PFSK-1 (cell line): Measurements from ENCODE around the gene LITAF.

Source experiments
- FOXP2 ChIP-seq: optimal IDR thresholded peaks from 2 replicates; pipeline ENCODE3; 2011; ENCODE audit warnings: borderline replicate concordance, control low read depth, inconsistent platforms; ENCODE audit not compliant: insufficient read depth; ENCODE audit errors: extremely low read length, extremely low read depth
- POLR2AphosphoS5 ChIP-seq: IDR thresholded peaks from 2 replicates; pipeline ENCODE4 v1.6.1; 2012; ENCODE audit warnings: low read depth, mild to moderate bottlenecking, control low read depth, low read length, moderate library complexity
- TF ChIP-seq, protein P1 (sequence below), 2 experiments: IDR thresholded peaks; 2 replicates each; pipeline versions ENCODE4 v1.6.1 to v1.8.0; 2011 to 2012; ENCODE audit warnings: low read depth in 2 of 2, low read length in 2 of 2, control low read depth in 1 of 2, inconsistent platforms in 1 of 2, mild to moderate bottlenecking in 1 of 2, moderate library complexity in 1 of 2; ENCODE audit not compliant: insufficient read depth in 1 of 2

GRCh38 chr16:11514283-11514682 is 72.4 kb downstream of the LITAF start:
- TF ChIP-seq, protein P1, sequence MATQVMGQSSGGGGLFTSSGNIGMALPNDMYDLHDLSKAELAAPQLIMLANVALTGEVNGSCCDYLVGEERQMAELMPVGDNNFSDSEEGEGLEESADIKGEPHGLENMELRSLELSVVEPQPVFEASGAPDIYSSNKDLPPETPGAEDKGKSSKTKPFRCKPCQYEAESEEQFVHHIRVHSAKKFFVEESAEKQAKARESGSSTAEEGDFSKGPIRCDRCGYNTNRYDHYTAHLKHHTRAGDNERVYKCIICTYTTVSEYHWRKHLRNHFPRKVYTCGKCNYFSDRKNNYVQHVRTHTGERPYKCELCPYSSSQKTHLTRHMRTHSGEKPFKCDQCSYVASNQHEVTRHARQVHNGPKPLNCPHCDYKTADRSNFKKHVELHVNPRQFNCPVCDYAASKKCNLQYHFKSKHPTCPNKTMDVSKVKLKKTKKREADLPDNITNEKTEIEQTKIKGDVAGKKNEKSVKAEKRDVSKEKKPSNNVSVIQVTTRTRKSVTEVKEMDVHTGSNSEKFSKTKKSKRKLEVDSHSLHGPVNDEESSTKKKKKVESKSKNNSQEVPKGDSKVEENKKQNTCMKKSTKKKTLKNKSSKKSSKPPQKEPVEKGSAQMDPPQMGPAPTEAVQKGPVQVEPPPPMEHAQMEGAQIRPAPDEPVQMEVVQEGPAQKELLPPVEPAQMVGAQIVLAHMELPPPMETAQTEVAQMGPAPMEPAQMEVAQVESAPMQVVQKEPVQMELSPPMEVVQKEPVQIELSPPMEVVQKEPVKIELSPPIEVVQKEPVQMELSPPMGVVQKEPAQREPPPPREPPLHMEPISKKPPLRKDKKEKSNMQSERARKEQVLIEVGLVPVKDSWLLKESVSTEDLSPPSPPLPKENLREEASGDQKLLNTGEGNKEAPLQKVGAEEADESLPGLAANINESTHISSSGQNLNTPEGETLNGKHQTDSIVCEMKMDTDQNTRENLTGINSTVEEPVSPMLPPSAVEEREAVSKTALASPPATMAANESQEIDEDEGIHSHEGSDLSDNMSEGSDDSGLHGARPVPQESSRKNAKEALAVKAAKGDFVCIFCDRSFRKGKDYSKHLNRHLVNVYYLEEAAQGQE (IDR thresholded peaks at IDR 0.05; ENCODE audit: insufficient read depth in 1 of 2, low read depth in 2 of 2, low read length in 2 of 2), result no peak
- TF ChIP-seq FOXP2, result no peak
- TF ChIP-seq POLR2AphosphoS5, result no peak
